Stimulated activated naive B cell treated with anti-CD40 and anti-IgM and Interleukin-4, amounts not matched to agents 10 μg/mL and 1 μg/mL and 100 μg/mL, for 72 hours (primary cell): Measurements from ENCODE around the gene SNRPD1.
"Not testable (repeated sequence)": the region's sequence is repeated elsewhere in the genome, so short reads cannot be mapped to it uniquely, and the experiment has no call there.

Experiments
- ATAC-seq, 2 donors: fragments of 150-1000 bp; cut with Tn5 transposase; replicated peaks; 2 replicates each; pipeline ENCODE4 v1.10.0; 2021; ENCODE audit warnings: moderate library complexity in 1 of 2
- DNase-seq: peaks from one replicate; pipeline ENCODE4 v3.0.0; 2021
- H3K27ac Mint-ChIP-seq: one replicate; pipeline ENCODE4 v1.8.0; 2022; ENCODE audit warnings: mild to moderate bottlenecking, mixed read lengths
- H3K27me3 Mint-ChIP-seq, 2 donors: one replicate each; pipeline ENCODE4 v1.8.0; 2022; ENCODE audit warnings: mixed read lengths in 2 of 2
- H3K36me3 Mint-ChIP-seq, 2 donors: one replicate each; pipeline ENCODE4 v1.8.0; 2022; ENCODE audit warnings: mixed read lengths in 2 of 2, mild to moderate bottlenecking in 1 of 2
- H3K4me1 Mint-ChIP-seq, 2 donors: one replicate each; pipeline ENCODE4 v1.8.0; 2022; ENCODE audit warnings: mixed read lengths in 2 of 2, mild to moderate bottlenecking in 1 of 2
- H3K4me3 Mint-ChIP-seq, 2 donors: one replicate each; pipeline ENCODE4 v1.8.0; 2022; ENCODE audit warnings: mild to moderate bottlenecking in 2 of 2, mixed read lengths in 2 of 2, moderate library complexity in 1 of 2
- H3K9me3 Mint-ChIP-seq, 2 donors: one replicate each; pipeline ENCODE4 v1.8.0; 2022; ENCODE audit warnings: mixed read lengths in 2 of 2, mild to moderate bottlenecking in 1 of 2

Gene SNRPD1

DNA sequence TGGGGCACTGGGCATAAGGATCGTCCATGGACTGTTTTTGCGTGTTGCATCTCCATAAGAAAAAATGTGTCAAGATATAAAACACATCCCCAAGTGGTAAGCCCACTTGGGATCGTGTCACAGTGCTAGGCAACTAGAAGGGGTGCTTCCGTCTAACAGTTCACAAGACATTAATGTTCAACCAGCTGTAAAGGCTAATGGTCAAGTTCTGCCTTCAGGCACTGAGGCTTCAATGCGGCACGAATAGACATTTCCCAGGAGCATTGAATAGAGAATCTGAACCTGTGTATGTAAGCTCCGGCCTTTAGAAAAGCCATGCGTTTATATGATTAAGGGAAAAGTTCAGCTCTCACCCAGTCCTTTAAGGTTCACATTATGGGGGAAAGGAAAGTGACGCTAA is 50.5 kb downstream of the SNRPD1 start:
- H3K9me3 Mint-ChIP-seq: no peaks in the 10 kb centered on the region
- H3K27me3 Mint-ChIP-seq: no peaks in the 10 kb centered on the region
- ATAC-seq (no peak), DNase-seq (no peak)
- H3K4me3 Mint-ChIP-seq: no peak overlapping the region
- no peak overlapping the region for H3K27ac Mint-ChIP-seq
- peaks cover 0 to 2% of the 10 kb centered on the region in 2 donors for H3K4me1 Mint-ChIP-seq
- peaks cover 3 to 14% of the 10 kb centered on the region in 2 donors for H3K36me3 Mint-ChIP-seq

DNA sequence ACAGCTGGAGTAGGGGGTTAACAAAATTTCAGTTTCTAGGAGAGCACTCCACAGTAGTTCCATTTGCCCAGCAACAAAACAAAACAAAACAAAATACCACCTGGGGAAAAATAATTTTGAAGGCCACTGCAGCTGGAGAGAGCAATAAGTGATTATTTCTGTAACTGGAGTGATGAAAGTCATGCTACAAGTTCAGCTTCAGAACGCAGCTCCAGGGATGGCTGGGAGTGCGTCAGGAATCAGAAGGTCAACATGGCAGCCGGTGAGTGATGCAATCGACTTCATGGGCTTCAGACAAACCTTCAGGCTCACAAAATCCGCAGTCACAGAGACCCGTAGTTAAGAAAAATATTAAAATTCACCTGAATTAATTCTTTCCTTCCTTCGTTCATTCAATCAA is 51.5 kb downstream of the SNRPD1 start:
- Mint-ChIP-seq H3K27me3 (no peaks in the 10 kb centered on the region), H3K4me1 (peaks cover 0 to 2% of the 10 kb centered on the region in 2 donors), H3K9me3 (no peaks in the 10 kb centered on the region), H3K36me3 (peaks cover 3 to 11% of the 10 kb centered on the region in 2 donors), H3K4me3 (no peak overlapping the region), H3K27ac (no peak overlapping the region)
- DNase-seq (no peak), ATAC-seq (no peak)

DNA sequence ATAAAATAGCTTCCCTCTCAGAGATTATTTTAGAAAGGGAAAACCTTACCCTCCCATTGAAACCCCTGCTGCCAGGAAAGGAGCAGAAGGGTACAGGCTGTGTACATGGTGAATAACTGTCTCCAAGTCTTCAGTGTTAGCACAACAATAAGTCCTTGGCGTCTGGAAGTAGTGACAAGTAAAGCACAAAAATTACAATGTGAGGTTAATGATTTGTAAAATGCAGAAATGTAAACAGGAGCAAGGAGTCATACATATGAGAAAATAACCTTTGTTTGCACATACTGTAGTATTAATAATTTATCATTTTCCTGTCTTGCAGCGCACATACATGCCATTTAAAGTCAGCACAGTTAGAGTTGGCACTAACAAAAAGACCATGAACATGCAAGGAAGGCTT is 52.0 kb downstream of the SNRPD1 start:
- H3K4me1 Mint-ChIP-seq: peaks cover 0 to 2% of the 10 kb centered on the region in 2 donors
- H3K27ac Mint-ChIP-seq: no peak overlapping the region
- ATAC-seq: no peak
- H3K4me3 Mint-ChIP-seq: no peak overlapping the region
- peaks cover 3 to 11% of the 10 kb centered on the region in 2 donors for H3K36me3 Mint-ChIP-seq
- H3K9me3 Mint-ChIP-seq: no peaks in the 10 kb centered on the region
- DNase-seq: no peak
- no peaks in the 10 kb centered on the region for H3K27me3 Mint-ChIP-seq

DNA sequence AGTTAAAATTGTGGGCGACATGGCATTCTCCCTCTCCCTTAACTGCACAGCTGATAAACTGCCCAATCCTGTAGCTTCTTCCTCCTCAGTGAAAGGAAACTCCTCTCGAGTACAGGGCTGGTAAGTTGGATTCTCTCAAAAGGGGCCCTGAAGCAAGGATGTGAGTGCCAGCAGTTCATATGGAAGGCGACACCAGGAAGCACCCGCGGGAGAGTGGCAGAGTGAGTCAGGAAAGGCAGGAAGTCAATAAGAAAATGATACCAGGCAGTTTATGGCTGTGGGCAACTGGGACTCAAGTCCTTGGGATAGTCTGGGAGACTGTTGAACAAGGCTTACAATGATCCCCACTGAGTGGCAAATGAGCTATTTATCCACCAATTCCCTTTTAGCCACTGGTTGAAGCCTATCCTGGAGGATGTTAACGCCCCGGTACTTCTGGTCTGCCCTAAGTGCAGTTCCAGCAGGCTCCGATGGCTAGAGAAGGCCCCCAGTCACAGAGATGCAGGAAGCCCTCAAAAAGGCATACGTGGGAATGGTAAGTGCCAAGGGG is 57.7 kb downstream of the SNRPD1 start:
- H3K4me1 Mint-ChIP-seq: no peaks in the 10 kb centered on the region
- H3K9me3 Mint-ChIP-seq: no peaks in the 10 kb centered on the region
- DNase-seq: no peak
- H3K36me3 Mint-ChIP-seq: no peaks in the 10 kb centered on the region
- H3K4me3 Mint-ChIP-seq: no peak overlapping the region
- ATAC-seq: no peak
- no peaks in the 10 kb centered on the region for H3K27me3 Mint-ChIP-seq
- no peak overlapping the region for H3K27ac Mint-ChIP-seq

DNA sequence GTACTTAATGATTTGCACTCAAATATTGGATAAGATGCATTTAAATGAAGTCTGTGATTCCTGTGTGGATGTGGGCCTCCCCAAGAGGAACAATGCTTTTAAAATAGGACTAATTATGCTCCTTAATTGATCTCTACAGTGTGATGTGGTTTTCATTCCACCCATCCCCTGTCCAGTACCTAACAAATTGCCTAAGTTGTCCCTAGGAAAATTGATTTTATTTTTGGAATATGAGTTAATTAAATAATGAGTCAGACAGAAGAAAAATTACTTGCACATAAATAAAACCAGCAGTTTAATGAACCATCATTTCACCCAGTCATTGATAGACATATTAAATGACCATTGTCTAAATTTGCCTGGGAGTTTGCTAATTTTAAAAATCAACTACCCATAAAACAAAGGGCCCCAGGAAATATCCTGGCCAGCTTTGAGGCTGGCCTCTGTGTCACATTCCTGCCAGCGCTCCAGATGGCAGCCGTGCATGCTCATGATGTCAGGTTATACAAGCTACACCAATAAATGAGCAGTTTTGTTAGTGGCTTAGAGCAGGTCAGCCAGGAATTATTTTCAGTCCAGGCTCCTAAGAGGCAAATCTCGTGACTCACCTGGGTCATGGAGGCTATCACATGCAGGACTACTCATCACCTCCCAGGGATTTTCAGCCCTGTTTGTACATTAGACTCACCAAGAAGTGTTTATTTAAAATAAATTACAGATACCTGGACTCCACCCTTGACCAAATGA is 60.6 kb downstream of the SNRPD1 start:
- ATAC-seq: no peak
- H3K27me3 Mint-ChIP-seq: no peaks in the 10 kb centered on the region
- no peaks in the 10 kb centered on the region for H3K36me3 Mint-ChIP-seq
- DNase-seq: no peak
- H3K27ac Mint-ChIP-seq: no peak overlapping the region
- no peaks in the 10 kb centered on the region for H3K4me1 Mint-ChIP-seq
- no peaks in the 10 kb centered on the region for H3K9me3 Mint-ChIP-seq
- no peak overlapping the region for H3K4me3 Mint-ChIP-seq

DNA sequence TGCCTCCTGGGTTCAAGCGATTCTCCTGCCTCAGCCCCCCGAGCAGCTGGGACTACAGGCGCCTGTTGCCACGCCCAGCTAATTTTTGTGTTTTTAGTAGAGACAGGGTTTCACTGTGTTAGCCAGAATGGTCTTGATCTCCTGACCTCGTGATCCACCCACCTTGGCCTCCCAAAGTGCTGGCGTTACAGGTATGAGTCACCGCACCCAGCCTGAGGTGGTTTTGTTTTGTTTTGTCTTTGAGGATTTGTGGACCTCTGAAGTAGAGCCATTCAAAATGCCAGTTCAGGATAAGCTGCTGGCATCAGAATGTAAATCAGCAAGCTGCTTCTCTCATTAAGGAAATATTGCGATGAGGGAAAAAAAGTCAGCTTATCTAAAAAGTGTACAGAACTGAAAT is 63.2 kb downstream of the SNRPD1 start:
- not testable (repeated sequence) for H3K36me3 Mint-ChIP-seq, H3K4me1 Mint-ChIP-seq, H3K27me3 Mint-ChIP-seq, H3K27ac Mint-ChIP-seq, ATAC-seq, DNase-seq, H3K4me3 Mint-ChIP-seq, H3K9me3 Mint-ChIP-seq

DNA sequence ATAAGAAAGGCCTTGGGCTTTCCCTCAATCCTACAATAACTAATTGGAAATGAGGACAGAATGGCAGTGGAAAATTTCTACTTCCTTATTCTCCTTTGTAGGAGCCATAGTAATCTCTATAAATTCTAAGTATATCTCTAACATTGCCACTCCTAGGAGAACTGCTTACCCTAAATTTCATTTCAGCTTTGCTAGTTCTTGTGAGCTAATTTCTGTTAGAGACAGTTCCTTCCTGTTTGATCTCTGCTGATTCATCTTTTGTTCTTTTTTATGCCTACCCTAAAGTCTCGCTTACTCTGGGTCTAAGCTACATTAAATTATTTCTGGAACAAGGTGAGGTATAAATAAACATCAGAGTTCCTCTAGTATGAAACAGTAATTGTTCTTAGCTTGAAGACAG is 66.7 kb downstream of the SNRPD1 start:
- H3K36me3 Mint-ChIP-seq: no peaks in the 10 kb centered on the region
- DNase-seq (no peak), ATAC-seq (no peak)
- H3K4me3 Mint-ChIP-seq: no peak overlapping the region
- no peaks in the 10 kb centered on the region for H3K9me3 Mint-ChIP-seq
- no peak overlapping the region for H3K27ac Mint-ChIP-seq
- H3K4me1 Mint-ChIP-seq: peaks cover 1 to 3% of the 10 kb centered on the region in 2 donors
- no peaks in the 10 kb centered on the region for H3K27me3 Mint-ChIP-seq

DNA sequence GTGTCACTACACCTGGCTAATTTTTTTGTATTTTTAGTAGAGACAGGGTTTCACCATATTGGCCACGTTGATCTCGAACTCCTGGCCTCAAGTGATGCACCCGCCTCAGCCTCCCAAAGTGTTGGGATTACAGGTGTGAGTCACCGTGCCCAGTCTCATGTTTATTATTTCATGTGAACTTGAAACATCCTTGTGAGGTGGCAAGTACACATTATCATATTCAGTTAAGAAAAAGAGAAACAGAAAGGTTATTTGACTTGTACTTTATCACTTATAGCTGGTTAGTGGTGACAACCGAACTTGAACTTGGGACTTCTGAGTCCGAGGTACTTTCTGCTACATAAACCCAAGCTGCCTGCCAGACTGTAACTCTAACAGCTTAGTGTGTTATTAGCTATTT is 68.0 kb downstream of the SNRPD1 start:
- Mint-ChIP-seq H3K27ac (no peak overlapping the region), H3K4me3 (no peak overlapping the region), H3K36me3 (no peaks in the 10 kb centered on the region), H3K9me3 (no peaks in the 10 kb centered on the region), H3K27me3 (no peaks in the 10 kb centered on the region), H3K4me1 (peaks cover 3 to 12% of the 10 kb centered on the region in 2 donors)
- DNase-seq: no peak
- ATAC-seq: no peak

DNA sequence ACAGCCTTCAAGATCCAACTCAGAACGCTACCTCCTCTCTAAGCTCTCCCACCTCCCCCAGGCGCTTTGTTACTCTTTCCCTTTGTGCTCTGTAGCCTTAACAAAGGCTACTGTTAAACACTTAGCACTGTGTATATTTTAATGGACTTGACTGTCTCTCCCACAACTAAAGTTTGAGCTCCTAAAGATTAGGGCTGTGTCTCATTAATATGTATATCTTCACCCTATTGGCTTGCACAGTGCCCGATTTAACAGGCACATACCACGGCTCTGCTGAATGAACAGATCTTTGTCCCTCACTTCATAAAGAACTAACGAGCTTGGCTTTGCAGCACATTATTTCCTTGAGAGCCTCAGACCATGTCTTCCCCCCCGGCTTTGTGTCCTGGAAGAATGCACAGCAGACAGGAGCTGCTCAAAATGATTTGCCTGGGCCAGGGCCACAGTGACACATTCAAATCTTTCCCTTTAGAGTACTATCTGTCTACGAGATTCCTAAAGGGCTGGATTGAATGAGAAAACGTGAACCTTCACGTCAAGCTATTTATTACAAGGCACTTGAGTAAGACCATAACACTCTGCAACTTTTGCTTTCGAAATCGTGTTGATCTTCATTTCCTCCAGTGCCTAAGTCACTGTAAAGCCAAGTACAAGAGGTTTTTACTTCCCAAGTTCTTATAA is 70.4 kb downstream of the SNRPD1 start:
- Mint-ChIP-seq H3K27me3 (no peaks in the 10 kb centered on the region), H3K9me3 (no peaks in the 10 kb centered on the region), H3K4me3 (no peak overlapping the region), H3K4me1 (peaks cover 9 to 34% of the 10 kb centered on the region in 2 donors), H3K36me3 (no peaks in the 10 kb centered on the region), H3K27ac (no peak overlapping the region)
- ATAC-seq (peak; percentile 65 to 67), DNase-seq (peak; percentile 9)
